Measurements from ENCODE around the gene PPP3CA. TPM values are rescaled to one million over a fixed set of nuclear protein-coding genes. Genes with fewer than 3 reads are reported as not detected.

Gene PPP3CA
- total RNA-seq, 1 donor from 2014 or later: 16.7 TPM

GRCh38 chr4:100979736-100980135 lies 367.6 kb downstream of the PPP3CA start:
- TF ChIP-seq CTCF (IDR thresholded peaks at IDR 0.05; ENCODE audit: borderline replicate concordance): no peak
- intact Hi-C loops (cut with micrococcal nuclease): no loop called here
- H3K4me3 ChIP-seq: no peak overlapping the region
- no peaks in the 10 kb centered on the region for H3K36me3 ChIP-seq
- peaks cover 22% of the 10 kb centered on the region for H3K4me1 ChIP-seq
- DNase-seq: no peak
- H3K27me3 ChIP-seq (ENCODE audit: low read depth): no peaks in the 10 kb centered on the region
- H3K9me3 ChIP-seq (replicated peaks): no peaks in the 10 kb centered on the region
- no peak overlapping the region for H3K27ac ChIP-seq (replicated peaks)

GRCh38 chr4:100977746-100978397 lies 369.5 kb downstream of the PPP3CA start:
- Histone ChIP-seq H3K27me3 (ENCODE audit: low read depth) (no peaks in the 10 kb centered on the region), H3K4me3 (no peak overlapping the region), H3K9me3 (replicated peaks) (no peaks in the 10 kb centered on the region), H3K27ac (replicated peaks) (peak overlapping the region; percentile 59), H3K36me3 (no peaks in the 10 kb centered on the region), H3K4me1 (peaks cover 22% of the 10 kb centered on the region)
- no peak for DNase-seq
- no peak for TF ChIP-seq CTCF (IDR thresholded peaks at IDR 0.05; ENCODE audit: borderline replicate concordance)
- intact Hi-C loops (cut with micrococcal nuclease): no loop called here

GRCh38 chr4:100977274-100977673 lies 370.1 kb downstream of the PPP3CA start:
- H3K27ac ChIP-seq (replicated peaks): peak overlapping the region; percentile 59
- TF ChIP-seq CTCF (IDR thresholded peaks at IDR 0.05; ENCODE audit: borderline replicate concordance): no peak
- no peaks in the 10 kb centered on the region for H3K36me3 ChIP-seq
- peaks cover 20% of the 10 kb centered on the region for H3K4me1 ChIP-seq
- no peaks in the 10 kb centered on the region for H3K9me3 ChIP-seq (replicated peaks)
- DNase-seq: no peak
- no peak overlapping the region for H3K4me3 ChIP-seq
- intact Hi-C loops (cut with micrococcal nuclease): no loop called here
- no peaks in the 10 kb centered on the region for H3K27me3 ChIP-seq (ENCODE audit: low read depth)

Small RNA genes lying within 50 kb of the gene (microRNA-seq; reads per million reads assigned to microRNA genes)
- gene MIR1255A (not detected), gene MIR8066 (not detected)
